GM12878 (cell line): Measurements from ENCODE around the gene ENPP7. TPM values are rescaled to one million over a fixed set of nuclear protein-coding genes. Genes with fewer than 3 reads are reported as not detected.

ENCODE experiments used
- ATF2 ChIP-seq: IDR thresholded peaks from 2 replicates; pipeline ENCODE4 v1.6.1; 2012; ENCODE audit warnings: low read length, inconsistent platforms
- BCLAF1 ChIP-seq: fragments of 450-650 bp; IDR thresholded peaks from 2 replicates; pipeline ENCODE4 v1.6.1; 2017; ENCODE audit warnings: antibody characterized with exemption, mild to moderate bottlenecking, moderate library complexity
- BHLHE40 ChIP-seq, 2 experiments: fragments of 450-650 bp in 1 of 2; IDR thresholded peaks; 2 replicates each; pipeline ENCODE4 v1.6.1; 2011 to 2017; ENCODE audit warnings: low read depth in 2 of 2, borderline replicate concordance in 1 of 2, improper control_type of control experiment in 1 of 2, low read length in 1 of 2, mild to moderate bottlenecking in 1 of 2
- CBX3 ChIP-seq: fragments of 200-600 bp; sonication (generic); IDR thresholded peaks from 2 replicates; pipeline ENCODE4 v1.6.1; 2016; ENCODE audit warnings: low read depth, borderline replicate concordance
- CREM ChIP-seq: IDR thresholded peaks from 2 replicates; pipeline ENCODE4 v1.6.1; 2014; ENCODE audit warnings: antibody characterized with exemption, low read depth
- CTCF ChIP-seq, 3 experiments: IDR thresholded peaks in 2 of 3; conservative IDR thresholded peaks in 1 of 3; 2 replicates each; pipeline ENCODE4 v1.5.1; 2011; ENCODE audit warnings: low read depth in 3 of 3, low read length in 3 of 3, mild to moderate bottlenecking in 3 of 3, control low read depth in 2 of 3, moderate library complexity in 2 of 3, inconsistent platforms in 1 of 3, mixed read lengths in 1 of 3; ENCODE audit not compliant: control insufficient read depth in 2 of 3, insufficient read depth in 1 of 3; ENCODE audit errors: extremely low read depth in 1 of 3
- IRF4 ChIP-seq: IDR thresholded peaks from 2 replicates; pipeline ENCODE4 v1.6.1; 2011; ENCODE audit warnings: low read depth, low read length
- MEF2B ChIP-seq: fragments of 450-650 bp; IDR thresholded peaks from 2 replicates; pipeline ENCODE4 v1.6.1; 2018; ENCODE audit warnings: mild to moderate bottlenecking, moderate library complexity; ENCODE audit not compliant: partially characterized antibody, poor library complexity, severe bottlenecking
- PML ChIP-seq: IDR thresholded peaks from 2 replicates; pipeline ENCODE4 v1.6.1; 2012; ENCODE audit warnings: low read length, inconsistent platforms
- POLR2A ChIP-seq: IDR thresholded peaks from 2 replicates; pipeline ENCODE4 v1.6.1; 2011; ENCODE audit warnings: low read depth, mild to moderate bottlenecking, low read length
- SMARCA5 ChIP-seq: fragments of 450-650 bp; IDR thresholded peaks from 2 replicates; pipeline ENCODE4 v1.6.1; 2017; ENCODE audit warnings: mild to moderate bottlenecking
- SP1 ChIP-seq: IDR thresholded peaks from one replicate; pipeline ENCODE4 v1.6.1; 2011; ENCODE audit warnings: low read depth, low read length
- SUPT20H ChIP-seq: IDR thresholded peaks from 2 replicates; pipeline ENCODE4 v1.6.1; 2011; ENCODE audit warnings: low read depth, mild to moderate bottlenecking, low read length, moderate library complexity, borderline replicate concordance; ENCODE audit not compliant: control insufficient read depth
- SUZ12 ChIP-seq: fragments of 200-600 bp; sonication (generic); IDR thresholded peaks from one replicate; pipeline ENCODE4 v1.6.1; 2018; ENCODE audit warnings: antibody characterized with exemption, mild to moderate bottlenecking; ENCODE audit not compliant: unreplicated experiment
- TARDBP ChIP-seq: IDR thresholded peaks from 2 replicates; pipeline ENCODE4 v1.6.1; 2016; ENCODE audit warnings: borderline replicate concordance
- USF2 ChIP-seq: IDR thresholded peaks from 2 replicates; pipeline ENCODE4 v1.6.1; 2011; ENCODE audit warnings: low read depth, low read length, improper control_type of control experiment, borderline replicate concordance
- YY1 ChIP-seq: IDR thresholded peaks from 2 replicates; pipeline ENCODE4 v1.6.1; 2011; ENCODE audit warnings: low read depth, mild to moderate bottlenecking, low read length
- ZNF207 ChIP-seq: fragments of 450-650 bp; IDR thresholded peaks from 2 replicates; pipeline ENCODE4 v1.6.1; 2014; ENCODE audit warnings: antibody characterized with exemption, mild to moderate bottlenecking, borderline replicate concordance
- polyA plus RNA-seq, 11 experiments: library from polyadenylated mRNA; depleted of rRNA in 4 of 11; unstranded in 6 of 11; stranded (reverse) in 5 of 11; fragments of >200 nt; fragmentation: Nextera tagmentation in 4 of 11; fragmentation: Illumina TruSeq in 1 of 11; extraction: Ambion mirVana in 4 of 11; extraction: Trizol in 1 of 11; gene quantifications; 1 replicate in 1 of 11; 2 replicates in 10 of 11; pipeline versions ENCODE4 v1.2.1 to v1.2.3, GENCODE V29; 2011 to 2016; ENCODE audit warnings: inconsistent platforms in 2 of 11, missing spikeins in 2 of 11, low read depth in 1 of 11
- total RNA-seq, 4 experiments: library from RNA; depleted of rRNA in 3 of 4; stranded (reverse); fragments of >200 nt in 3 of 4; fragmentation: Illumina TruSeq in 1 of 4; extraction: Trizol in 1 of 4; gene quantifications; 2 replicates each; pipeline versions ENCODE4 v1.2.1 to v1.2.3, GENCODE V29; 2013 to 2021
- TF ChIP-seq, protein P1 (sequence below): fragments of 450-650 bp; IDR thresholded peaks from 2 replicates; pipeline ENCODE4 v1.6.1; 2017; ENCODE audit warnings: low read depth, mild to moderate bottlenecking, moderate library complexity
- TF ChIP-seq, protein P2 (sequence below): IDR thresholded peaks from 2 replicates; pipeline ENCODE4 v1.6.1; 2011; ENCODE audit warnings: borderline replicate concordance, low read depth, mild to moderate bottlenecking, moderate library complexity, mixed read lengths, low read length; ENCODE audit not compliant: insufficient read depth; ENCODE audit errors: extremely low read length

ENPP7 gene
- total and polyA plus RNA-seq, 10 of the 15 experiments (the other 5 are each of a cell fraction or from before 2014, with no cell fraction given), result 0.04 to 0.41 (median 0.18) TPM; not detected in 1

DNA sequence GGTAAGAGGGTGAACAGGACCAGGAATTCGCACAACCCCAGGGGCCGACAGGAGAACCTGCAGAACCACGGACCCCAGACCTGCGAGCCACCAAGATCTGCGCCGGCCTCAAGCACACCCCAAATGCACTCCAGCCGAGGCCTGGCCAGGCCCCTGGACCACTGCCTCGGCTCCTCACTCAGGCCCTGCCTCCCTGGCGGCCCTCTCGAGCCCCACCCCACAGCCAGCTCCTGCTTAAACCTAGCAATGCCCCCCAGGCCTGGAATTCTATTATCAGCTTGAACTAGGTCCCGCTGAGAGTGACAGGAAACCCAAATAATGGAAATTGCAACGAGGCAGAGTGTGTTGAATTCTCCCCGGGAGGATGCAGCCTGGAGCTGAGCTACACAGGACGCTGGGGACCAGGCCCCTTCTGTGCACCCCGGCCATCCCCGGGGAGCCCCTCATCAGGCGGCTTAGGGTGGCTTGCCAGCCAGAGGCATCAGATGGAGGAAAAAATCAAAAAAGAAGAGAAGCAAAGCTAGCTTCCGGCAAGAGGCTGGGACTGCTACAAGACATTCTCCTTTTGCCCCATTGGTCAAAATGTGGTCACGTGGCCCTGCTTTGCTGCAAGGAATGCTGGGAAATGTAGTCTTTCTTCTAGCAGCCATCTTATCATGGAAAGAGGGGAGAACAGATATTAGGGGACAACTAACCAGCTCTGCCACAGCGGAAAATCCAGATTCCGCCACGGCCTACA is 2.4 kb upstream of the ENPP7 start (continued):
- TF ChIP-seq SUPT20H, result no peak
- peak; percentile 98 for TF ChIP-seq YY1
- TF ChIP-seq TARDBP, result peak; percentile 63; the same call in 1 of the 2 replicates
- no peak for TF ChIP-seq POLR2A
- TF ChIP-seq ZNF207, result no peak
- no peak; a peak in 1 of 4 replicates for TF ChIP-seq BHLHE40 (IDR thresholded peaks at IDR 0.05; ENCODE audit: borderline replicate concordance in 1 of 2, low read depth in 2 of 2, low read length in 1 of 2)
- no peak for TF ChIP-seq PML
- TF ChIP-seq, protein P1, sequence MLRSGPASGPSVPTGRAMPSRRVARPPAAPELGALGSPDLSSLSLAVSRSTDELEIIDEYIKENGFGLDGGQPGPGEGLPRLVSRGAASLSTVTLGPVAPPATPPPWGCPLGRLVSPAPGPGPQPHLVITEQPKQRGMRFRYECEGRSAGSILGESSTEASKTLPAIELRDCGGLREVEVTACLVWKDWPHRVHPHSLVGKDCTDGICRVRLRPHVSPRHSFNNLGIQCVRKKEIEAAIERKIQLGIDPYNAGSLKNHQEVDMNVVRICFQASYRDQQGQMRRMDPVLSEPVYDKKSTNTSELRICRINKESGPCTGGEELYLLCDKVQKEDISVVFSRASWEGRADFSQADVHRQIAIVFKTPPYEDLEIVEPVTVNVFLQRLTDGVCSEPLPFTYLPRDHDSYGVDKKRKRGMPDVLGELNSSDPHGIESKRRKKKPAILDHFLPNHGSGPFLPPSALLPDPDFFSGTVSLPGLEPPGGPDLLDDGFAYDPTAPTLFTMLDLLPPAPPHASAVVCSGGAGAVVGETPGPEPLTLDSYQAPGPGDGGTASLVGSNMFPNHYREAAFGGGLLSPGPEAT, result no peak
- TF ChIP-seq SUZ12, result no peak
- TF ChIP-seq, protein P2, sequence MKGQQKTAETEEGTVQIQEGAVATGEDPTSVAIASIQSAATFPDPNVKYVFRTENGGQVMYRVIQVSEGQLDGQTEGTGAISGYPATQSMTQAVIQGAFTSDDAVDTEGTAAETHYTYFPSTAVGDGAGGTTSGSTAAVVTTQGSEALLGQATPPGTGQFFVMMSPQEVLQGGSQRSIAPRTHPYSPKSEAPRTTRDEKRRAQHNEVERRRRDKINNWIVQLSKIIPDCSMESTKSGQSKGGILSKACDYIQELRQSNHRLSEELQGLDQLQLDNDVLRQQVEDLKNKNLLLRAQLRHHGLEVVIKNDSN, result peak; percentile 94
- no peak for TF ChIP-seq IRF4
- TF ChIP-seq CREM, result peak; percentile 59; the same call in 1 of the 2 replicates
- TF ChIP-seq SP1, result peak; percentile 65
- no peak for TF ChIP-seq BCLAF1
- TF ChIP-seq CBX3, result no peak
- TF ChIP-seq CTCF (IDR thresholded peaks at IDR 0.05 in 2 of 3, conservative IDR thresholded peaks at IDR 0.05 in 1 of 3; ENCODE audit: control insufficient read depth in 2 of 3, extremely low read depth in 1 of 3, insufficient read depth in 1 of 3, low read depth in 3 of 3, low read length in 3 of 3), result no peak
- no peak for TF ChIP-seq SMARCA5
- TF ChIP-seq MEF2B, result no peak
- TF ChIP-seq USF2, result peak; percentile 95
- no peak for TF ChIP-seq ATF2
